ENCODE measurements around the gene RXFP4. TPM values are rescaled to one million over a fixed set of nuclear protein-coding genes. Genes with fewer than 3 reads are reported as not detected.
"Not testable (repeated sequence)": the region's sequence is repeated elsewhere in the genome, so short reads cannot be mapped to it uniquely, and the experiment has no call there.

Gene RXFP4
- total RNA-seq, 1 donor from 2014 or later: not detected

DNA sequence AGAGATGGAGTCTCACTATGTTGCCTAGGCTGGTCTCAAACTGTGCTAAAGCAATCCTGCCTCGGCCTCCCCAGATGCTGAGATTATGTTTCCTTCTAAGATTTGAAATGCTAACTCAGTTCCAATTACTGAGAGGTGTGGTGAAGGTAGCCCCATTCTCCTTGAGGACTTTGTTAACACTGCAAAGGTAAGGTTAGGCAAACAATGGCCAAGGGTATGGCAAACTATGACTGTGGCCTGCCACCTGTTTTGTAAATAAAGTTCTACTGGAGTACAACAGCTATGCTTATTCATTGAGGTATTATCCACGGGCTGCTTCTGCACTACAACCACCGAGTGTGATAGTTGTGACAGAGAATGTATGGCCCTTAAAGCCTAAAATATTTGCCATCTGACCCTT, 20.7 kb upstream of the RXFP4 start:
- peaks cover 41% of the 10 kb centered on the region for H3K36me3 ChIP-seq
- no peak overlapping the region for H3K9ac ChIP-seq
- peaks cover 50% of the 10 kb centered on the region for H3F3A ChIP-seq (ENCODE audit: low read depth)
- peaks cover 26% of the 10 kb centered on the region for H3K79me2 ChIP-seq (ENCODE audit: low read depth)
- peaks cover 13% of the 10 kb centered on the region for H4K20me1 ChIP-seq (ENCODE audit: low read depth)
- no peak overlapping the region for H3K4me2 ChIP-seq
- no peak overlapping the region for H3K4me3 ChIP-seq
- Mint-ChIP-seq H3K27ac (no peak overlapping the region), H3K4me3 (no peak overlapping the region), H3K9me3 (no peaks in the 10 kb centered on the region), H3K4me1 (no peaks in the 10 kb centered on the region), H3K36me3 (peaks cover 52% of the 10 kb centered on the region), H3K27me3 (ENCODE audit: insufficient read depth, low read depth) (no peaks in the 10 kb centered on the region)
- H3K4me1 ChIP-seq: no peaks in the 10 kb centered on the region
- DNase-seq (ENCODE audit: low spot score): no peak
- no peaks in the 10 kb centered on the region for H3K9me3 ChIP-seq (ENCODE audit: low read depth)
- no peak overlapping the region for H3K27ac ChIP-seq
- no peaks in the 10 kb centered on the region for H3K27me3 ChIP-seq
- no peak for TF ChIP-seq EZH2 (IDR thresholded peaks at IDR 0.05)
- TF ChIP-seq, protein P1, sequence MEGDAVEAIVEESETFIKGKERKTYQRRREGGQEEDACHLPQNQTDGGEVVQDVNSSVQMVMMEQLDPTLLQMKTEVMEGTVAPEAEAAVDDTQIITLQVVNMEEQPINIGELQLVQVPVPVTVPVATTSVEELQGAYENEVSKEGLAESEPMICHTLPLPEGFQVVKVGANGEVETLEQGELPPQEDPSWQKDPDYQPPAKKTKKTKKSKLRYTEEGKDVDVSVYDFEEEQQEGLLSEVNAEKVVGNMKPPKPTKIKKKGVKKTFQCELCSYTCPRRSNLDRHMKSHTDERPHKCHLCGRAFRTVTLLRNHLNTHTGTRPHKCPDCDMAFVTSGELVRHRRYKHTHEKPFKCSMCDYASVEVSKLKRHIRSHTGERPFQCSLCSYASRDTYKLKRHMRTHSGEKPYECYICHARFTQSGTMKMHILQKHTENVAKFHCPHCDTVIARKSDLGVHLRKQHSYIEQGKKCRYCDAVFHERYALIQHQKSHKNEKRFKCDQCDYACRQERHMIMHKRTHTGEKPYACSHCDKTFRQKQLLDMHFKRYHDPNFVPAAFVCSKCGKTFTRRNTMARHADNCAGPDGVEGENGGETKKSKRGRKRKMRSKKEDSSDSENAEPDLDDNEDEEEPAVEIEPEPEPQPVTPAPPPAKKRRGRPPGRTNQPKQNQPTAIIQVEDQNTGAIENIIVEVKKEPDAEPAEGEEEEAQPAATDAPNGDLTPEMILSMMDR (IDR thresholded peaks at IDR 0.05): no peak
- TF ChIP-seq EZH2phosphoT487 (IDR thresholded peaks at IDR 0.05): no peak
- no peak overlapping the region for H2AFZ ChIP-seq (replicated peaks)

DNA sequence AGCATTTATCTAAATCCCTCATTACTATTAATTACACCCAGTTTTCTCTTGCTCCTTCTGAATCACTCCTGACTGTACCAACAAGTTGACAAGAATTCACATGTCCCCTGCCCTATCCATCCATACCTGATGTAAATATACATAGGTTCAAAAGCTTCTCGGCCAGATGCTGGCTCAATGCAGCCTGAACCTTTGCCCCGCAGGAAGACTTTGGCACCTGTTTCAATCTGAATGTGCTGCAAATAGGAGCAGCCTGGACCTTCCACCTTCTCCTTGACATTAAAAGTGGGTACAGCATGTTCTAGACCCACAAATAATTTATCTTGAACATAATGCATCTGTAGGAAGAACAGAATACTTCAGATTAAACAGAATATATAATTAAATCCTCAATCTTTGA, 15.9 kb upstream of the RXFP4 start:
- TF ChIP-seq EZH2 (IDR thresholded peaks at IDR 0.05) (no peak), EZH2phosphoT487 (IDR thresholded peaks at IDR 0.05) (no peak)
- TF ChIP-seq, protein P1 (IDR thresholded peaks at IDR 0.05): no peak
- no peak overlapping the region for H3K4me3 Mint-ChIP-seq
- peaks cover 17% of the 10 kb centered on the region for H4K20me1 ChIP-seq (ENCODE audit: low read depth)
- no peaks in the 10 kb centered on the region for H3K27me3 Mint-ChIP-seq (ENCODE audit: insufficient read depth, low read depth)
- H3K36me3 ChIP-seq: peaks cover 45% of the 10 kb centered on the region
- H3K36me3 Mint-ChIP-seq: peaks cover 49% of the 10 kb centered on the region
- no peak overlapping the region for H3K4me2 ChIP-seq
- no peak overlapping the region for H2AFZ ChIP-seq (replicated peaks)
- no peaks in the 10 kb centered on the region for H3K4me1 Mint-ChIP-seq
- H3K9ac ChIP-seq: no peak overlapping the region
- no peaks in the 10 kb centered on the region for H3K9me3 Mint-ChIP-seq
- no peaks in the 10 kb centered on the region for H3K4me1 ChIP-seq
- H3K27me3 ChIP-seq: no peaks in the 10 kb centered on the region
- H3K79me2 ChIP-seq (ENCODE audit: low read depth): peaks cover 59% of the 10 kb centered on the region
- H3K27ac ChIP-seq: no peak overlapping the region
- DNase-seq (ENCODE audit: low spot score): no peak
- H3K27ac Mint-ChIP-seq: no peak overlapping the region
- H3K4me3 ChIP-seq: no peak overlapping the region
- H3K9me3 ChIP-seq (ENCODE audit: low read depth): no peaks in the 10 kb centered on the region
- H3F3A ChIP-seq (ENCODE audit: low read depth): peaks cover 16% of the 10 kb centered on the region

DNA sequence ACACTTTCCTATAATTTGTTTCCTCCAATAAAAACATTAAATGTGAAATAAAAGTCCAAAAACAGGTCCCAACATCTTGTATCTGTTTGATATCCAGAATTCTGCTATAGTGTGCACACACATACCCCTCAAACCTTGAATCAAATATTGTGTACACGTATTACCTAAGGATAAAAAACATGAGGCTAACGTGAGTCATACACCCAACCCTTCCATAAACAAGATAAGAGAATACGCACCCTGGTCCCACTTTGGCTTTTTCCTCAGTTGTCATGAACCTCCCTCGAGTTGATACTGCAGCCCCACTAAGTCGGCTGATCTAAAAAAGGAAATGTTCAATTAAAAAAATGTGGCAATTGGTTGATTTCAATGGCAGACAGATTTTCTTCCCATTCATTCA, 12.4 kb upstream of the RXFP4 start:
- Histone ChIP-seq H3F3A (ENCODE audit: low read depth) (peaks cover 17% of the 10 kb centered on the region), H3K9me3 (ENCODE audit: low read depth) (no peaks in the 10 kb centered on the region), H4K20me1 (ENCODE audit: low read depth) (peaks cover 48% of the 10 kb centered on the region), H3K36me3 (peaks cover 38% of the 10 kb centered on the region), H3K4me1 (peaks cover 23% of the 10 kb centered on the region), H3K9ac (no peak overlapping the region), H3K27me3 (no peaks in the 10 kb centered on the region), H3K27ac (no peak overlapping the region), H3K4me2 (no peak overlapping the region), H3K79me2 (ENCODE audit: low read depth) (peaks cover 75% of the 10 kb centered on the region), H2AFZ (replicated peaks) (no peak overlapping the region), H3K4me3 (no peak overlapping the region)
- Mint-ChIP-seq H3K9me3 (no peaks in the 10 kb centered on the region), H3K27me3 (ENCODE audit: insufficient read depth, low read depth) (no peaks in the 10 kb centered on the region), H3K4me3 (no peak overlapping the region), H3K36me3 (peaks cover 35% of the 10 kb centered on the region), H3K27ac (no peak overlapping the region), H3K4me1 (peaks cover 12% of the 10 kb centered on the region)
- no peak for DNase-seq (ENCODE audit: low spot score)
- TF ChIP-seq EZH2phosphoT487 (IDR thresholded peaks at IDR 0.05) (no peak), EZH2 (IDR thresholded peaks at IDR 0.05) (no peak)
- TF ChIP-seq, protein P1 (IDR thresholded peaks at IDR 0.05): no peak

DNA sequence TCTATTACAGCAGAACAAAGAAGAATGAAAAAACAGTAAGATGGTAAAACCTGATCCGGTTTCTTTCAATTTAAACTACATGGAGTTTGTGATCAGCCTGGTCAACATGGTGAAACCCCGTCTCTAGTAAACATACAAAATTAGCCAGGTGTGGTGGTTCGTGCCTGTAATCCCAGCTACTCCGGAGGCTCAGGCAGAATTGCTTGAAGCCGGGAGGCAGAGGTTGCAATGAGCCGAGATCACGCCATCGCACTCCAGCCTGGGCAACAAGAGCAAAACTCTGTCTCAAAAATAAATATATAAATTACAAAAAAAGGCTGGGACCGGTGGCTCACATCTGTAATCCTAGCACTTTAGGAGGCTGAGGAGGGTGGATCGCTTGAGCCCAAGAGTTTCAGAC, 10.7 kb upstream of the RXFP4 start:
- not testable (repeated sequence) for H3K27ac Mint-ChIP-seq; H2AFZ ChIP-seq (replicated peaks); H3K9me3 Mint-ChIP-seq; H3K4me3 Mint-ChIP-seq; H3K4me3 ChIP-seq; DNase-seq (ENCODE audit: low spot score); H3K9me3 ChIP-seq (ENCODE audit: low read depth); H3K27ac ChIP-seq; H3K27me3 Mint-ChIP-seq (ENCODE audit: insufficient read depth, low read depth); H3K27me3 ChIP-seq
- H3K36me3 ChIP-seq: peaks cover 32% of the 10 kb centered on the region
- peaks cover 23% of the 10 kb centered on the region for H3F3A ChIP-seq (ENCODE audit: low read depth)
- peak overlapping the region; percentile 20 for H3K9ac ChIP-seq
- peaks cover 23% of the 10 kb centered on the region for H3K4me1 ChIP-seq
- H4K20me1 ChIP-seq (ENCODE audit: low read depth): peaks cover 48% of the 10 kb centered on the region
- Mint-ChIP-seq H3K4me1 (peaks cover 12% of the 10 kb centered on the region), H3K36me3 (peaks cover 31% of the 10 kb centered on the region)
- H3K4me2 ChIP-seq: peak overlapping the region; percentile 92
- peaks cover 71% of the 10 kb centered on the region for H3K79me2 ChIP-seq (ENCODE audit: low read depth)

All from neural progenitor cell (in vitro differentiated cells).